H9 (cell line): ENCODE measurements around the gene TENM4. TPM values are rescaled to one million over a fixed set of nuclear protein-coding genes. Genes with fewer than 3 reads are reported as not detected.

Experiments
- DNase-seq: peaks from one replicate; pipeline ENCODE4 v3.0.0-alpha.2; 2017
- H2AFZ ChIP-seq: one replicate; pipeline ENCODE4 v1.6.1; 2013; ENCODE audit warnings: mild to moderate bottlenecking, low read length, control low read depth, moderate library complexity
- H2AK5ac ChIP-seq: 2 replicates; pipeline ENCODE4 v1.6.1; 2013; ENCODE audit warnings: low read length, control low read depth, mixed read lengths; ENCODE audit not compliant: insufficient read length
- H2BK120ac ChIP-seq: one replicate; pipeline ENCODE4 v1.6.1; 2013; ENCODE audit warnings: low read depth, mild to moderate bottlenecking, low read length, control low read depth, inconsistent platforms; ENCODE audit not compliant: poor library complexity, severe bottlenecking
- H2BK12ac ChIP-seq: 2 replicates; pipeline ENCODE4 v1.6.1; 2013; ENCODE audit warnings: low read length, control low read depth, mixed read lengths, low read depth; ENCODE audit not compliant: insufficient read length
- H2BK15ac ChIP-seq: 2 replicates; pipeline ENCODE4 v1.6.1; 2013; ENCODE audit warnings: low read depth, low read length, control low read depth
- H2BK20ac ChIP-seq: one replicate; pipeline ENCODE4 v1.6.1; 2013; ENCODE audit warnings: low read depth, mild to moderate bottlenecking, low read length, control low read depth, inconsistent platforms; ENCODE audit not compliant: poor library complexity, severe bottlenecking
- H2BK5ac ChIP-seq: 2 replicates; pipeline ENCODE4 v1.6.1; 2013; ENCODE audit warnings: low read length, control low read depth, mixed read lengths; ENCODE audit not compliant: insufficient read length
- H3K14ac ChIP-seq: 2 replicates; pipeline ENCODE4 v1.6.1; 2013; ENCODE audit warnings: low read length, control low read depth; ENCODE audit not compliant: insufficient read depth
- H3K18ac ChIP-seq: 2 replicates; pipeline ENCODE4 v1.6.1; 2013; ENCODE audit warnings: low read depth, mild to moderate bottlenecking, mixed read lengths, low read length, control low read depth; ENCODE audit not compliant: insufficient read length
- H3K23ac ChIP-seq: 2 replicates; pipeline ENCODE4 v1.6.1; 2013; ENCODE audit warnings: low read length, control low read depth, mixed read lengths, low read depth; ENCODE audit not compliant: insufficient read length
- H3K23me2 ChIP-seq: 2 replicates; pipeline ENCODE4 v1.6.1; 2013; ENCODE audit warnings: low read depth, mild to moderate bottlenecking, mixed read lengths, low read length, control low read depth; ENCODE audit not compliant: insufficient read length, poor library complexity, severe bottlenecking
- H3K27ac ChIP-seq: 2 replicates; pipeline ENCODE4 v1.5.1; 2013; ENCODE audit warnings: low read length, control low read depth, mixed read lengths, low read depth; ENCODE audit not compliant: insufficient read length
- H3K27me3 ChIP-seq: 2 replicates; pipeline ENCODE4 v1.6.1; 2013; ENCODE audit warnings: low read length, control low read depth, inconsistent platforms; ENCODE audit not compliant: insufficient read depth
- H3K4ac ChIP-seq: 2 replicates; pipeline ENCODE4 v1.6.1; 2013; ENCODE audit warnings: low read depth, mild to moderate bottlenecking, control low read depth, inconsistent platforms, low read length, moderate library complexity
- H3K4me1 ChIP-seq: 2 replicates; pipeline ENCODE4 v1.6.1; 2013; ENCODE audit warnings: low read length, control low read depth, inconsistent platforms; ENCODE audit not compliant: insufficient read depth
- H3K4me2 ChIP-seq: 2 replicates; pipeline ENCODE4 v1.6.1; 2013; ENCODE audit warnings: low read length, control low read depth, mixed read lengths; ENCODE audit not compliant: insufficient read length, insufficient read depth
- H3K56ac ChIP-seq: 2 replicates; pipeline ENCODE4 v1.6.1; 2013; ENCODE audit warnings: low read depth, mild to moderate bottlenecking, mixed read lengths, low read length, control low read depth; ENCODE audit not compliant: insufficient read length
- H3K79me1 ChIP-seq: 2 replicates; pipeline ENCODE4 v1.6.1; 2013; ENCODE audit warnings: low read depth, mild to moderate bottlenecking, moderate library complexity, low read length, control low read depth, inconsistent platforms; ENCODE audit not compliant: insufficient read depth, poor library complexity, severe bottlenecking
- H3K79me2 ChIP-seq: 2 replicates; pipeline ENCODE4 v1.6.1; 2013; ENCODE audit warnings: low read length, control low read depth, inconsistent platforms; ENCODE audit not compliant: insufficient read depth
- H3K9ac ChIP-seq: 2 replicates; pipeline ENCODE4 v1.6.1; 2013; ENCODE audit warnings: low read length, control low read depth, mixed read lengths; ENCODE audit not compliant: insufficient read length; ENCODE audit errors: extremely low read depth
- H3K9me3 ChIP-seq: one replicate; pipeline ENCODE4 v1.6.1; 2013; ENCODE audit warnings: low read depth, low read length, inconsistent platforms; ENCODE audit not compliant: control insufficient read depth
- H3T11ph ChIP-seq: one replicate; pipeline ENCODE4 v1.6.1; 2013; ENCODE audit warnings: mild to moderate bottlenecking, low read length, control low read depth, inconsistent platforms
- H4K20me1 ChIP-seq: one replicate; pipeline ENCODE4 v1.6.1; 2013; ENCODE audit not compliant: control insufficient read depth, insufficient read length, insufficient read depth
- H4K5ac ChIP-seq: 2 replicates; pipeline ENCODE4 v1.6.1; 2013; ENCODE audit warnings: low read depth, mild to moderate bottlenecking, mixed read lengths, low read length, control low read depth; ENCODE audit not compliant: insufficient read length
- H4K8ac ChIP-seq: replicated peaks from 2 replicates; pipeline ENCODE4 v1.6.1; 2013; ENCODE audit warnings: low read length, control low read depth, mixed read lengths, low read depth; ENCODE audit not compliant: insufficient read length
- H4K91ac ChIP-seq: 2 replicates; pipeline ENCODE4 v1.6.1; 2013; ENCODE audit warnings: low read depth, mild to moderate bottlenecking, moderate library complexity, mixed read lengths, low read length, control low read depth; ENCODE audit not compliant: insufficient read length
- H3K27ac Mint-ChIP-seq, 3 experiments: 2 replicates in 2 of 3; 3 replicates in 1 of 3; pipeline ENCODE4 v1.8.0; 2020 to 2021; ENCODE audit warnings: mixed read lengths in 3 of 3, mild to moderate bottlenecking in 1 of 3, moderate library complexity in 1 of 3
- H3K27me3 Mint-ChIP-seq: 2 replicates; pipeline ENCODE4 v1.8.0; 2021; ENCODE audit warnings: low read depth, mild to moderate bottlenecking, moderate library complexity, mixed read lengths
- H3K36me3 Mint-ChIP-seq, 3 experiments: 2 replicates in 2 of 3; 3 replicates in 1 of 3; pipeline ENCODE4 v1.8.0; 2020 to 2021; ENCODE audit warnings: low read depth in 3 of 3, mixed read lengths in 3 of 3; ENCODE audit not compliant: insufficient read depth in 1 of 3
- H3K4me1 Mint-ChIP-seq, 2 experiments: 2 replicates each; pipeline ENCODE4 v1.8.0; 2020; ENCODE audit warnings: mixed read lengths in 2 of 2
- H3K4me3 Mint-ChIP-seq, 2 experiments: 2 replicates in 1 of 2; 3 replicates in 1 of 2; pipeline ENCODE4 v1.8.0; 2020 to 2021; ENCODE audit warnings: mild to moderate bottlenecking in 2 of 2, mixed read lengths in 2 of 2, moderate library complexity in 1 of 2
- H3K9me3 Mint-ChIP-seq, 2 experiments: 2 replicates in 1 of 2; 3 replicates in 1 of 2; pipeline ENCODE4 v1.8.0; 2020; ENCODE audit warnings: mild to moderate bottlenecking in 2 of 2, mixed read lengths in 2 of 2, moderate library complexity in 1 of 2
- CTCF ChIP-seq: fragments of 200-600 bp; sonication (generic); conservative IDR thresholded peaks from 3 replicates; pipeline ENCODE4 v1.8.0; 2021; ENCODE audit warnings: antibody characterized with exemption, mild to moderate bottlenecking
- WGBS: extraction: QIAGEN DNeasy Blood & Tissue Kit; methylation state at CpG from one replicate; pipeline ENCODE4 v1.1.7; 2013; ENCODE audit warnings: missing lambda C conversion rate, low lambda C conversion rate, mixed read lengths; ENCODE audit not compliant: insufficient read length; ENCODE audit errors: extremely low coverage; 5-methylcytosine and 5-hydroxymethylcytosine counted together
- total RNA-seq: library from RNA; stranded (reverse); gene quantifications from 2 replicates; pipeline ENCODE4 v1.2.1, GENCODE V29; 2021

The TENM4 gene
- total RNA-seq, 1 experiment from 2014 or later = 4.6 TPM

- no peak overlapping the region for H2AK5ac ChIP-seq
- no peak overlapping the region for H4K91ac ChIP-seq
- H3K14ac ChIP-seq = no peak overlapping the region
- H3K4me1 Mint-ChIP-seq = peaks cover 2 to 14% of the 10 kb centered on the region in 2 experiments
- H4K8ac ChIP-seq = no peak overlapping the region
- H3K4me2 ChIP-seq = no peak overlapping the region
- H3K79me1 ChIP-seq = no peaks in the 10 kb centered on the region
- no peak overlapping the region for H3K27ac ChIP-seq
- WGBS = no CpG with 5 or more reads among the region's 3 CpGs
- no peak overlapping the region for H2BK15ac ChIP-seq
- no peak overlapping the region for H3K4me3 Mint-ChIP-seq
- no peaks in the 10 kb centered on the region for H3K36me3 Mint-ChIP-seq
- no peak overlapping the region for H3K9ac ChIP-seq
- no peak overlapping the region for H3K4ac ChIP-seq
- H3K23me2 ChIP-seq = no peaks in the 10 kb centered on the region
- no peaks in the 10 kb centered on the region for H4K20me1 ChIP-seq
- H2BK20ac ChIP-seq = no peak overlapping the region
- H3K27me3 ChIP-seq = no peaks in the 10 kb centered on the region
- H3K9me3 Mint-ChIP-seq = no peaks in the 10 kb centered on the region
- H3T11ph ChIP-seq = no peak overlapping the region
- H3K27ac Mint-ChIP-seq = no peak overlapping the region
- no peak overlapping the region for H2BK120ac ChIP-seq
- H4K5ac ChIP-seq = no peak overlapping the region
- H3K56ac ChIP-seq = no peak overlapping the region
- no peaks in the 10 kb centered on the region for H3K9me3 ChIP-seq
- H2BK12ac ChIP-seq = no peak overlapping the region
- H2AFZ ChIP-seq = no peak overlapping the region
- H3K23ac ChIP-seq = no peak overlapping the region
- no peak overlapping the region for H3K18ac ChIP-seq
- no peaks in the 10 kb centered on the region for H3K79me2 ChIP-seq
- no peak for DNase-seq
- no peak for TF ChIP-seq CTCF
- no peaks in the 10 kb centered on the region for H3K4me1 ChIP-seq
- no peaks in the 10 kb centered on the region; the same call in none of the 2 replicates for H3K27me3 Mint-ChIP-seq
- no peak overlapping the region for H2BK5ac ChIP-seq
Observed at GRCh38 chr11:78711735-78712134, 729.1 kb downstream of the TENM4 start.
